IPS DF 4.7 (cell line): ENCODE results near the gene TCIRG1.

ENCODE experiments used
- DNase-seq: peaks from one replicate; pipeline ENCODE4 v3.0.0-alpha.2; 2013; ENCODE audit warnings: low spot score; ENCODE audit errors: extremely low read depth

TCIRG1 gene

GRCh38 chr11:68004551-68005335 lies 34.1 kb upstream of the TCIRG1 start:
- DNase-seq: no peak

DNA sequence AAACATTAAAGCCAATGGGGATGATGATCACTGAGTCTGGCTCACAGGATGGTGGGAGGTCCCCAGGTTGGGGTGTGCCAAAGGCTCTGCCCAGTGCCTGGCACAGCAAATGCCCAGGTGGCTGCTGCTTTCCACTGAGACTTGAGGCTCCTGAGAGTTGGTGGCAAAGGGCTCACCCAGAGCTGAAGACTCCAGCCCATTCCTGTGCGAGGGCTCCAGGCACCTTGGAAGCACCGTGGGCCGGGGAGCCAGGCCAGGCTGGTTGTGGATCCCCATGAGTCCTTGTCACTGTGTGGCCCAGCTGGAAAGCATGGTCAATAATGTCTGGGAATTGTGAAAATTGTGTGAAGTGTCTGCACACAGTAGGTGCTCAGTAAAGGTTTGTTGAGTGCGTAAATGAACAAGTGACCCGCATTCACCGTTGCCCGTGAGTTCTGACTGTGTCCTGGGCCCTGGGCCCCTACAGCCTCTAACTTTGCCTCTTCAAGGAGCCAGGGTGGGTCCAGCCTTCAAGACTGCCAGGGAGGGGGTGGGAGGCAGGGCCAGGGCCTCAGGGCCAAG lies 32.1 kb upstream of the TCIRG1 start:
- DNase-seq: no peak

DNA sequence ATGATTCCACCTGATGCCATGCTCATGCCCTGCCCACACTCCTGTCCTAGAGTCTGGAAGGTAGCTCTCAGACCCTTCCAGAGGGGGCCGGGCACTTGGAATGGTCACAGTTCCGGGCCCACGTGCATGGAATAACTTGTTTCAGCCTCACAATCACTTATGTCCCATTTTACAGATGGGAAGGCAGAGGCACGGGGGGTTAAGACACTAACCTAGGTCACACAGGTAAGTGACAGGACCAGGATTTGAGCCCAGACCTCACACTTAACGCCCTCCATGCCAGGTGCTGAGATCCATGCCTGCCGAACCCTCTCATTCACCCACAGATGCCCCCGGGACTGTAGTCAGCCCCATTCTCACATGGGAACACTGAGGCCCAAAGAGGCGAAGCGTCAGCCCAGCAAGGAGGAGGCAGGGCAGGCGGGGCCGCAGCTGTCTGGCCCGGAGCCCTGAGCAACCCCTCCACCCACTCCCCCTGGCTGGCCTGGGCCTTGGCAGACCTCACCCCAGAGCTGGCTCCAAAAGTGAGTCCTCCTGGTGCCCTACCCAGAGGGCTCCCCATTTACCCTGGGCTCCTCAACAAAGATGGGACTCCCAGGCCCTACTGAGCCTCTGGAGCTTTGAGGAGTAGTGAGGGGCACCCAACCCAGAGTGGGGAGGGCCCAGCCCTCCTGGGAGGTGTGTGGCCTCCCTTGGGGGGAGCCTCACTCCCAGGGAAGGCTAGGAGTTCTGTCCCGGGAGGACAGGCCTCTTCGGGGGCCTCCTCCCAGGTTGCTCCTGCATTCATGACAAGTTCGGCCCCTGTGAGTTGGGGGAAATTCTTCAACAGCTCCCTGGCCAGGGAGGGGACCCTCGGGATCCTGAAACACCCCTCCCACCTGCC lies 31.1 kb upstream of the TCIRG1 start:
- no peak for DNase-seq

- no peak for DNase-seq
Observed at GRCh38 chr11:68008381-68009337, 30.2 kb upstream of the TCIRG1 start.

- DNase-seq: no peak
Observed at GRCh38 chr11:68009391-68010089, 29.3 kb upstream of the TCIRG1 start.

DNA sequence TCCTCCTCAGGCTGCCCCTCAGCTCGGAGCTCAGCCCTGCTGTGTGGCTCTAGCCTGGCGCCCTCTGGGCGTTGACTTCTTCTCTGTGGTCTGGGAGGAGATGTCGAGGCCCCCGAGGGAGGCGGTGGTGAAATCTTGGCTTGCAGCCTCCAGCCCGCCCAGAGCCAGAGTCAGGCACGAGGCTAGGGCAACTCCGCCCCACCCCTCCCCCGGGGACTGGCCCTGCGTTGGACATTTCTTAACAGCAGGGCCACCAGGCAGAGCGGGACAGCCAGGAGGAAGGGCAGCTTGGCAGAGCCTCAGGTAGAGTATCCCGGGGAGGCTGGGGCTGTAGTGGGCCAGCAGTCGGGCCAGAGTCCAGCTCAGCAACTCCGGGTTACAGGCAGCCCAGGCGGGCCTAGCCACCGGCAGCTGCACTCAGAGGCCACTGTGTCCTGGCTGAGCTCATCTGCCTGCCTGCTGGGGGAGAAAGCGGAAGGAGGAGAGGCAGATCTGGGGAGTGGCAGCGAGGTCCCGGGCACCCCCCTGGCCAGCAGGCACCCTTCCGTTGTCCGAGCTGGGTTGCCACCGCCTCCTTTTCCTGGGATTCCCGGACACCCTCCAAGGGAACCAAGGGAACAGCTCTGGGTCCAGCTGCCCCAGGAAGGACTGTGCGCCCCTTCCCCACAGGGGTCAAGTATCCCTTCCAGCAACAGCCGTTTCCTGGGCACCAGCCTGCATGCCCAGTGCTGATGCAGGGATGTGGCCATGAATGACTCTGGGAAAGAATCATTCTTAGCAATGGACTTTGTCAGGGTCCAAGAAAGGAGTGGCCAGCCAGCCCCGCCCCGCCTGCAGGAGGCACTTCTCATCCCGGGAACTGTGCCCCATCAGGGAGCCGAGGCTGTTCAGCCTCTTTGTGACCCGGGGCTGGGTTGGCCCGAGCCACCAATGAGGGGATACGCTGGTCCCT lies 28.5 kb upstream of the TCIRG1 start, which contains the start of gene ALDH3B1:
Gene ALDH3B1, plus strand, starts transcription at position 238 of the 952 bp plus-strand sequence. CDS start 4,971 bp downstream, outside the sequence.
- DNase-seq: no peak

GRCh38 chr11:68011051-68011943 lies 27.5 kb upstream of the TCIRG1 start:
- DNase-seq: no peak

- DNase-seq: no peak
Observed at GRCh38 chr11:68012044-68012842, 26.6 kb upstream of the TCIRG1 start.

- DNase-seq: no peak
Observed at GRCh38 chr11:68012843-68013610, 25.8 kb upstream of the TCIRG1 start.

- no peak for DNase-seq
Observed at GRCh38 chr11:68013611-68014156, 25.1 kb upstream of the TCIRG1 start.

DNA sequence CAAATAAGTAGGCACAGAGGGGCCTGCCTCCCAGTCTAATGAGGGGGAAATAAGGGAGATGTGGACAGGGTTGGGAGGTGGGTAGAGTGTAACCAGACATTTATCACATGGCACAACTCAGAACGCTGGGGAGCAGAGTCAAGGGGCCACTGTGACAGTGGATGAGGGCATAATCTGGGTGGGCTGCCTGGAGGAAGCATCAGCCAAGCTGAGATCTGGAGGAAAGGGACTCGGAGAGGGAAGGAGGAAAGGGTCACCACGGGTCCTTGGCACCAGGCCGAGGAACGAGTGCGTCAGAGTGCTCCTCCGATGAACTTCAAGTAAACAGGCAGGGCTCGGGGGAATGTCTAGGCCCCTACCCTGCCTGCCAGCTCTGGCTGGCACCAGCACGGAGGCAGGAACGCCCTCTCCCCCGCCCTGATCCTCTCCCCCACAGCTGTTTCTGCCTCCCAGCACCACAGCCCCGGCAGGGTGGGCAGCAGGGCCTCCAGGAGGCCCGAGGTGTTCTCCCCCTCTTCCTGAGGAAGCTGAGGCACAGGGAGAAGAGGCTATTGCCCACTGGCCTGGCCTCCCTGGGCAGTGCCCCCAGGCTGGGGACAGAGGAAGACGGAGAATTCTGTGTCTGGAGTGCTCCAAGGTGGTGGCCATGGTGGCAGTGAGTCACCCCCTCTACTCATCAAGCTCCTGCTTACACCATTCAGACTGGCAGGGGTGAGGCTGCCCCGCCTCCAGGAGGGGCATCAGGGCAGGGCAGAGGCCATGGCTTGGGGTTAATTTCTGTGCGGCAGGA lies 24.5 kb upstream of the TCIRG1 start:
- no peak for DNase-seq

DNA sequence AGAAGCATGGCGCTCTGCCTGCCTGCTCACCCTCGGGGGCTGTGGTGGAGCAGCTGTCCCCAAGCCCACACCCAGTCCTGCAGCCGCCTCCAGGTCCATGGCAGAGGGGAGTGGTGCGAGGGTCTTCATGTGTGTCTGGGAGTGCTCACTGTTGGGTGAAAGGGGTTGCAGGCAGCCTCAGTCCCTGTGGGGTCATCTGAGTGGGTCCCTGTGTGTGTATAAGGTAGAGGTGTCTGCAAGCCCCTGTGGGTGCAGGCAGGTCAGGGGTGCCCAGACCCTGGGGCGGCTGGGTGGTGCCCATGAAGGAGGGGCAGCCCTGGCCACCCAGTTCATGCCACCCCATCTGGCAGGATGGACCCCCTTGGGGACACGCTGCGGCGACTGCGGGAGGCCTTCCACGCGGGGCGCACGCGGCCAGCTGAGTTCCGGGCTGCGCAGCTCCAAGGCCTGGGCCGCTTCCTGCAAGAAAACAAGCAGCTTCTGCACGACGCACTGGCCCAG lies 23.8 kb upstream of the TCIRG1 start:
- no peak for DNase-seq

DNA sequence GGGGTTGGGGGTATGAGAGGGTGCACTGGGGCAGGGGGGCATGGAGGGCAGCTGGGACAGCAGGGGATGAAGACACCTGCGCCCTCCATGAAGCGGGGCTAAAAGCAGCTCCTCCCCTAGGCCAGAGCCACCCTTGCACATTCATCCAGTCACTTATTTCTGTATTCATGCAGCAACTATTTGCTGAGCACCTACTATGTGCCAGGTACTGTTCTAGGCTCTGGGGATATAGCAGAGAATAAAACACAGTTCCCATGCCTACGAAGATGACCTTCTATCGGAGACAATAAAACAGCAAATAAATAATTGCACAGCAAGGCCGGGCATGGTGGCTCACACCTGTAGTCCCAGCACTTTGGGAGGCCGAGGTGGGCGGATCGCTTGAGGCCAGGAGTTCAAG lies 23.4 kb upstream of the TCIRG1 start:
- no peak for DNase-seq

DNA sequence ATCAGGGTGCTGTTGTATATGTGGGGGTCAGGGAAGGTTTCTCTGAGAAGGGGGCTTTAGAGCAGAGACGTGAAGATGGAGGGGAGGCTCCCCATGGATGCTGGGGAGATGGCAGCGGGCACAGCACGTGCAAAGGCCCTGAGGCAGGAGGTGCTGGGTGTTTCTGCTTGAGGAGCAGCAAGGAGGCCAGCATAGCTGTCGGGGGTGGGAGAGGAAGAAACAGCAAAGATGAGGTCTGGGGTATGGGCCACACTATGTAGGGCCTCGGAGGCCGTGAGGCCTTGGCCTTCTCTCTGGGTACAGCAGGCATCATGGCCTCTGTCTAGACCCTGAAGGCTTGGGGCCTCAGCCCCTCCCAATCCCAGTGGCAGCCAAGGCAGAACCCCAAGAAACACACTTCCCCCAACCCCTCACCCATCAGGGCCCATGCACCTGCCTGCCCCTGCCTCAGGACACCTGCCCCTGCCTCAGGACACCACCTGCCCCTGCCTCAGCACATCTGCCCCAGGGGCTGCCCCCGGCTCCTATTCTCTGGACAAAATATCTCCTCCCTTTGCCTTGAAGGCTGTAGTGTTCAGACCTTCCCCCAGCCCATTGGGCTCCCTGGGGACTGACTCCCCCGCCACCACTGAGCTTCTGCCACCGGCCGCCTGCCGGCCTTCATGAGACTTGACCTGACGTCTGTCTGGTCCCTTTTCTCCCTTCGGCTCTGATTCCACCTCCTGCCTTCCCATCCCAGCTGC lies 22.5 kb upstream of the TCIRG1 start:
- DNase-seq: no peak
